OCI-LY3 (cell line): ENCODE measurements around the gene DTNBP1.

Source experiments
- CTCF ChIP-seq: fragments of 200-600, 300-600 bp; sonication (generic); IDR thresholded peaks from 2 replicates; pipeline ENCODE4 v1.5.1; 2014; ENCODE audit warnings: antibody characterized with exemption, low read length, low read depth
- EZH2phosphoT487 ChIP-seq: fragments of 200-600 bp; shearing (Covaris generic); IDR thresholded peaks from 2 replicates; pipeline ENCODE4 v1.6.1; 2018; ENCODE audit warnings: antibody characterized with exemption, mixed run types, low read depth

GRCh38 chr6:15607603-15608002 lies 55.2 kb downstream of the DTNBP1 start:
- no peak for TF ChIP-seq CTCF
- no peak for TF ChIP-seq EZH2phosphoT487
